NCI-H2196 treated with DMSO at 0.1 percent for 48 hours (cell line): ENCODE measurements around the gene EGFR.
A peak's percentile ranks its signal among the peaks of the same experiment; 100 is the strongest.

ENCODE experiments used
- DNase-seq: peaks from one replicate; lab custom pipeline; 2025; ENCODE audit not compliant: unreplicated experiment; lab: John Stamatoyannopoulos, UW

EGFR gene

DNA sequence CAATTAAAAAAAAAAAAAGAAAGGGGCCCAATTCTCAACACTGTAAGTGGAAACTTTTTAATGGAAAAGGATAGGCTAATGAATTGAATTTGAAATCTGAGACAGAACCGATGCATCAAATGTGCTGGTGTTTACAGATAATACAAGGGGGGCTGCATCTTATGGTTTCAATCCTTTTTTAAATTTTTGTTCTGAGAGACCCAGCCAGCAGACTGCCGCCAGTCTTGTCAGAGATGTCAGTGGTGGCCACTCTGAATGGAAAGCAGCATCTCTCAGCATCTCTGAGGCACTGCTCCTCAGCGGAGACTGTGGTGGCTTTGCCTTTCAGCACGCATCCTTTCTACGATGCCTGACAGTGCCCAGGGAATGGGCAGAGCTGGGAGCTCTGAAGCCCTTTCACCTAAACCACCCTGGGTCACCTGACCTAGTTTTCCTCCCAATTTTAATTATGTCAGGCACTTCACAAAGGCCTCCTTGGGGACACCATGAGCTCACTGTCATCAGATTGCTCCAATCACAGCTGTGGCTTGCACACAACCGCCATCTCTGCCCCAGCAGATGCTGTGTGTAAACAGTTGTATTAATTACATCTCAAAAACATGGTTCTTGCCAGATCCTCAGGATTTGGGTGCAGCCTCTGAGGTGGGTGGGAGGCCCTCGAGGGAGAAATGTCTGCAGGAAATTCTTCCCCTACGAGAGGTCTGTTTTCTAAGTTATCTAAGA, 81.2 kb downstream of the EGFR start:
- DNase-seq = no peak

DNA sequence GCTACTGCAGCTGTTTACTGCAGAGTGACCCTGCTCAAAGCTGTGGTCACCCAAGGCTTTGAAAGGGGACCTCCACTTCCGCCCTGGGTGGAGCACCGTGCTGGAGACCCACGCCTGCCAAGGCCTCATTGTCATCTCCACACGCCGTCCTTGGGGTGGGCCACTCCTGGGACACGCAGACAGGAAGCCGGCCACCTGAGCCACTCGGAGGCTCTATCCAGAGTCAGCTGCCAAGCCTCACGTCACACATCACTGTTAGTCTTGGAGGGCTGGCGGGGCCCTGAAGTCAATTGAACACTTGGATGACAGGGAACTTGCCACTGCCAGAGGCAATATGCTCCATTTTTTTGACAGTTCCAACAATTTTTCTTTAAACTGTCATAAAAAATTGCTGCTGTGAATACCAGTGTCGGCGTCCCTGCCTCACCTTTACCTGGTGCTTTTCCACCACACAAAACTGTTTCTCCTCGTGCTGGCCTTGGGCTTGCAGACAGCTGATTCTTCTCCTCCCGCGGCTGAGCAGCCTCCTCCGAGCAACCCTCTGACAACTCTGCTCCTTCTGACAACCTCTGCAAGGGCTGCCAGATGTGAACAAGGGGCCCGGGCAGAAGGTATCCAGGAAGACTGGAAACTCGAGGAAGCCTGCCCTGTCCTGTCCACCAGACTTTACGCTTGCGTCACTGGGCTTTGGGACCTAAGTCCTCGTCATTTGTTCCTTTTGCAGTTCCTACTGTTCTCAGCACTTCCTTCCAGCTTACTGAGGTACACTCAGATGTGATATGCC, 81.9 kb downstream of the EGFR start:
- no peak for DNase-seq

DNA sequence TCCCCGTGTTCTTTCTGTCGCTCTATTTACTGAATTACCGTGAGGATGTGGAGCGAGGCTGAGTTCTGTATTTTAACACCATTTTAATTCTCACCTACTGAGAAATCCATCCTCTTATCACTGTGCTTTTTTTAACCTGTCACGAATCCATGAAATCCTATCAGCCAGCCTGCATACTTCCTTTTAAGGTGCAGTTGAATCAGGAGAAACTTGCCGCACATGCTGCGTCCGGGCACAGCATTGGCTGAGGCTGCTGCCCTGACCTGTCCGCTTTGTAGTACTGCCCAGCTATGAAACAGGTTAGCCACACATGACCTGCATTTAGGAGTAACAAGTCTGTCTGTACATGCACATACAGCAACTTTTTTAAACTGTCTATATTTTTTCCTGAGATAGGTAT, 82.5 kb downstream of the EGFR start:
- no peak for DNase-seq

DNA sequence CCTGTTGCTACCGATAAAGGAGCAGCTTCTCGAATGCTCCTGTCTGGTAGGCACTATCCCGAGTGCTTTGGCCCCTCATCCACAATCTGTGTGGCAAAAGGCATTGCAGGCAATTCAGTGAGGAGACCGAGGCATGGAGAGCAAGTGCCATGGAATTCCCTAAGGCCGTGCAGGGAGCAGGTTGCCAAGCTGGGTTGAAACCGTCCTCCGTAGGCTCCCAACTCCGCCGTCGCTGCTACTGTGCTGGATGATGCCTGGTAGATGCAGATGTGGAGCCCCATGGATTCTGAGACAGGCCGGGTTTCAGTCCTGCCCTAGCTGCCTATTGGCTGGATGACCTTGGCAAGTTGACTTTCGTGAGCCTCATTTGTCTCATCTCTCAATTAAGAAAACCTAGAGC, 85.3 kb downstream of the EGFR start:
- DNase-seq = no peak

DNA sequence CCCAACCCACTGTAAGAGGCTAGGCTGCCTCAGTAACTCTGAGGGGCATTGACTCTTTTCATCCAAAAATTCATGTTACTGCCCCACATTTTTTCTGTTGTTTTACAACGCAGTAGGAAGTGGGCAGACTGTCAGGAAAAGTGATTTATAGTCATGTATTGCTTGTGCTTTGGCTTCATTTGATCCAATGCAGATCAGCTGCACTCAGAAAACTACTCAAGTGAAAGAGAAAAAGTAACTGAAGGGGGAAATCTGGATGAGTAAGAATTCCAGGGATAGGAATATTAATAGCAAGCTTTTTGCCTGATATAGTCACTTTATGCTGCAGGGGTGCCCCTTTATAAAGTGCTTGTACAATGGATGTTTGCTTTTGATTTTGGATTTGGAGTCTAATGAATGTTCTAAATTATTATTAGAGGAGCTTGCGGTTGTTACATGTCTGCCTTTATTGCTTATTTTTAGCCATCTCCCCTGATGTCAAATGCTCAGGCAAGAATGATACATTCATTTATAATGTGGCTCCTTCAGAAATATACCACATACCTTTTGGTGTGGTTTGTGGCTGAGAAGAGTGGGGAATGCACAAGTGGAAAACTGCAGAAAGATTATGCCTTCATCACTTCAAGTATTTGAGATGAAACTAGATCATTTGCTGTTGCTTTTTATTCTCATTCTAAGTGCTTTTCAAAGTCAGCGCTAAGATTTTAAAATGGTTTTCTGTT, 86.1 kb downstream of the EGFR start:
- DNase-seq = no peak

DNA sequence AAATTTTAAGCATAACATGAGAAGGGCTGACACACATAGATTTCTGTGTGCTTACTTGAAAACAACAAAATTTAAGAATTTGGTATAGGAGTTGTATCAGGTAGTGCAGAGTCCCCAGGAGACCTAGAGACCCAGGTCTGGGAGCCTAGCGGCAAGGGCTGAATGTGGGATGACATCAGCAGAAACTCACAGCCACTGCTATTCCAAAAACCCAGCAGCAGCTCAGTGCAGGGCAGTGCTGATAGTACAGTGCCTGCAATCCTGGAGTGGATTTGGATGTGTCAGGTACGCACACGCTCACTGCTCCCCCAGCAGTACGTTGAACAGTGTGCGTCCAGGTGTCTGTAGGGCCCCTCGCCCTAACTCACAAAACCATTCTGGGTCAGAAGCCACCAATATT, 87.1 kb downstream of the EGFR start:
- DNase-seq = no peak

DNA sequence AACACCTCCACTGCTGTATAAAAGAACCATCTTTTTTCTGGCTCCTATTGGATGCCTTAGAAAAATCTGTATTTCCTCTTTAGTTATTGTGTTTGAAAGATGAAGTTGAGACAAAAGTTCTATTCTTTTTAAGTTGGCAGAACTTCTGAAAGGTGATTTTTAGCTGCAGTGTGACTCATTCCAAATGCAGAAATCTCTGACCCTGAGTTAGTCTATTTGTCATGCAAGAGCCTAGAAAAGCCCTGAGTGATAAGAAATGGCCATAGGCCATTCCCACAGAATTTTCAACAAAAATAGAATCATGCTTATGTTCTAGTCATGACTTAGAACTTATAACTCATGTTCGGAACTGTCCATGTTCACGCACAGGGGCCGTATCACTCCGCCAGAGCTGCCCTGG, 89.1 kb downstream of the EGFR start:
- no peak for DNase-seq

DNA sequence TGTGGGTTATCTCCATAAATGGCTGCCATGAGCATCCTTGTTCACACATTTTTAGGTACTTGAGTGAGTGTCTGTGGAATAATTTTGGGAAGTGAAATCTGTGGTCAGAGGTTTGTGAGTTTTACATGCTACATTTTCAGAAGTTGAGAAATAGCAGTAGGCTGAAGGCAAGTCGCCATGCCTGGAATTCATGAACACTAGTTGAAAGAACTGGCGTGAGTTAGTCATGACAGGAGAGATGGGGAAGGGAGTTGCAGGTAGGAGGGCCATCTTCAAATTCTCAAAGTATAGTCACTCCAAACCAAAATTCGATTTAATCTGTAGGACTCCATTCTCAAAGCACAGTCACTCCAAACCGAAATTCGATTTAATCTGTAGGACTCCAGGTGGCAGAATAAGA, 89.6 kb downstream of the EGFR start:
- DNase-seq = no peak

DNA sequence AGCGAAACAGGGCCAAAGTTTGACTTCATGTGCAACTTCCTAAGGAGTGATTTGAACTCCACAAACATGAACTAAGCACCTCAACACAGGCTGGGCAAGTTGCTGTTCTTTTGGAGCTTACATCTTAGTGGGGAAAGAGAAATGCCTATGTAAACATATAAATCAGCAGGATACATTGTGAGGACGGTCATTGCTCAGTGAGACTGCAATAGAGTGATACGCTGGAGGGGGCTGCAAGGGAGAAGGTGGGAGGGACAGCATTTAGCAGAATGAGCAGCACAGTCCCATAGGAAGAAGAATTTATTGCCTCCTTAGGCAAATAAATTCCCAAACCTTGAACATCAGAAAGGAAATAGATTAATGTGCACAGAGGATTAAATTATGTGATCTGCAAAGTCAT, 90.0 kb downstream of the EGFR start:
- DNase-seq = no peak

DNA sequence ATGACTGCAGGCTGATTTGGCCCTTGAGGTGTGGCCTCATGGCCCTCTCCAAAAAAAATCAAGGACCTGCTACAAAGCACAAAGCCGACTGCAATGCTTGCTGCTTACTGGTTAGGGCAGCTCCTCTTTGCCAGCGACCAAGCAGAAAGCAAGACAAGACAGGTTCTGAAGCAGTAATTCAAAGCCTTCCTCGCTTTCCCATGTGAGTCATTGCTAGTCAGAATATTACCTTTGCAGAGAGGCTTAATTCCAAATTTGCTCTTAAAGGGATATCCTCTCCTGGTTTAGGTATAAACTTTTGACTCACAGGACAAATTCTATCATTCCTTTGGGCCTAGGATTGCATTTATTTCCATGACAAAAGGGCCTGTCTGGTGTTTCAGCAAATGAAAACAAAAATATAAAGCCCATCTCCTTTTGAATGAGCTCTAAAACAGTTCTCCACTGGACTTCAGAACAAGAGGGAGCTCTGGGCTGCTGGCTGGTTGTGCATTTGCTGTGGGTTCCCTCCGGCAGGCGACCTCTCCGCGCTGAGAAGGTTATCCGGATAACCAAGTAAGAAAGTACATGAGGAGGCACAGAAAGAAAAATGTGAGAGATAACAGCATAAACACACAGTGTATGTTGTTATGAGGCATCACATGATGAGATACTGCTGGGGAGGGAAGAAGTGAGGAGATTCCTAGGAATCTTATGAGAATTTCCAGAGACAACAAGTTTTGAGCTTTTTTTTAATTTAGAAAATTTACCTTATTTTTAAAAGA, 90.8 kb downstream of the EGFR start:
- no peak for DNase-seq

DNA sequence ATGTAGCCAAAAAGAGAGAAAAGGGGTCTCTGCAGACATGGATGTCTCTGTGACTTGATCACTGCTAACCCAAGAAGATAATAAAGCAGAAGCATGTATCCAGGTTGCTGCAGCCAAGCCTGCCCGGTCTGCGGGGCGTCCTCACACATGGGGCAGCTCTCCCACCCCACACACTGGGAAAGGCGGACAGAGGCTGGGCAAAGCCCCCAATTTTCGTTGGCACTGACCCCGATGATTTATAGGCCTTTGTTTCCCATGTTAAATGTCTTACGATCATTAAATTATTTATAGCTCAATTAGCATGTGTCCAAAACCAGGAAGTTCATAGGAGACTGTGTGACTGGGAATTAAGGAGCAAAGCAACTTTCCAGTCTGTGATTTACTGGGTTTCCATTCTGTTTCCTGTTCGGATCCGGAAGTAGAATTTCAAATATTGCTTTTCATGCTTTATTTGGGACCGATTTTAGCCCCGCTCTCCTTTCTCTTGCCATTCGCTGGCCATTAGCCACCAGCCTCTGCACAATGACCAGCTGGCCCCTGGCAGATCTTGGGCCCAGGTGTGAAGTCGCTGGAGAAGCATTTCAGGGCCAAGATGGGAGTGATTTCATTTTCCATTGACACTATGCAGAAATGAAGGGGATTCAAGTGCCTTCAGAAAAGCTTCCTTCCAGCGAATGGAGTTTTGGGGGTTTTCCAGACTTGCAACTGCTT, 91.6 kb downstream of the EGFR start:
- DNase-seq = no peak

DNA sequence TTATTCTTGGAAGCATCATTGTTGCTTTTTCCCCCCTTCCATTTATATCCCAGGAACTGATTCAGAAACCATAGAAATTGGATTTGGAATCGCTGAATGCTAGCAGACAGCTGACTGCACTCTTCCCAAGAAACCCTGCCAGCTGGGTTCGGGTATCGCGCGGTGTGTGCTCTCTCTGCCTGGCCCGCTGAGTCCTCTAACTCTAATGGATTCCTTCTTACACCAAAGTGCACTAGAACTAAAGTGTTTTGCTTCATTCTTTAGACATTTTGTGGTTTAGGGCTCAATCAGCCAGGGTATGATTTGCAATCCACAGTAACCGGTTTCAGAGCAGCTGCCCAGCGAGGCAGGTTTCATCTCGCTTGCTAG, 92.2 kb downstream of the EGFR start:
- no peak for DNase-seq

DNA sequence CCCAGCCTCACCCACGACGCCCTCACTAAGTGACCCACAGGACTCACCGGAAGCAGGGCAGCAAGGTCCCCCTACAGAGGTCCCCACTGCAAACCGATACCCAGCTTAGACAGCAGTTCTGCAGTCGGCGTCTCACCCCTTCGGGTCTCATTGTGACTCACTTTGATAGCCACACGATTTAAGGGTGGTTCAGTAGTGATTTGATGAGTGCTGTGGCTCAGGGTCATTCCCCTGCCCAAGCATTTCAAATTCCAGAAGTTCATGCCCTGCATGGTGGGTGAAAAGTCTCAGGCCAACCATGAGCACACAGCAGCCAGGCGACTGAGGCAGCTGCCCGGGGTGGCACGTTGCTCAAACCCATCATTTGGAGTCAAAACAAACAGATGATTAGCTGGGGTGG, 93.2 kb downstream of the EGFR start:
- no peak for DNase-seq

DNA sequence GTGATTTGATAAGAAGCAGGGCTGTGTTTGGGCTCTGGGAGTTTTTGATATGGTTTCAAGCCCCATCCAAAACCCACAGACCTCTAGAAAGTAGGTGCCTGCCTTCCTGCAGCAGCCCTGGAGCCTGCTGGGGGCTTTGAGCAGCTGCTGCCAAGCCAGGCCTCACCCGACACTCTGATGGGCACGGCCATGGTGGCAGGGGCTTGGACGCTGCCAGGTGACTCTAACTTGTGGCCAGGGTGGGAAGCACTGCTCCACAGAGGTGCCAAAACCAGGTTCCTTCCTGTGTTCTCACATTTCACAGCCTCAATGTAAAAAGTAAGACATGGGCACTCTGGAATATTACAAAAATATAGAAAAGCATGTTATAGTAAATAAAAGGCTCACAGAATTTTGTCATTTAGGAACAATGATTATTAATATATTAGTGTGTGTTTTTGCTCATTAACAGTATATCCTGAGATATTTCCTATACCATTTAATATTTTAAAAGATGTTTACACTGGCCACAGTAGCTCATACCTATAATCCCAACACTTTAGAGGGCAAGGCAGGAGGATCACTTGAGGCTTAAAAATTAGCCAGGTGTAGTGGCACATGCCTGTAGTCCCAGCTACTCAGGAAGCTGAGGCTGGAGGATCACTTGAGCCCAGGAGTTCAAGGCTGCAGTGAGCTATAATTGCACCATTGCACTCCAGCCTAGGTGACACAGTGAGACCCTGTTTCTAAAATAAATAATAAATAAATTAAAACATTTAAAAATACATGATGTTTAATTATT, 95.1 kb downstream of the EGFR start:
- no peak for DNase-seq

DNA sequence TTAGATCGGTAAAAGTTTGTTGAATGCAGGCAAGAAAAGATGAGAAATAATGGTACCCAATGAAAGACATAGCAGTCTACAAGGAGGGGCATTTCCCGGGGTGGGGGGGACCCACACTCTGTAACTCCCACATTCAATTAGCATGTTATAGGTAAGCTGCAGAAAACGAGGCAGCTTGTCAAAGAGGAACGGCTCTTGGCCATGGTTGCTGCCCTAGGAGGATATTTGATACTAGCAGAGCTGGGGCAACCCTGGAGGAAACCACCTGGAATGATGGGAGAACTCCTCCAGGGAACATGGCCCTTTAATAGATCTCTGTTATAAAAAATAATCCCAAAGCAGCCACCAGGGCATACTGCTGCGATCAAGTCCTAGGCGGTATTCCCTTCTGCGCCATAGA, 98.5 kb downstream of the EGFR start:
- DNase-seq = no peak

DNA sequence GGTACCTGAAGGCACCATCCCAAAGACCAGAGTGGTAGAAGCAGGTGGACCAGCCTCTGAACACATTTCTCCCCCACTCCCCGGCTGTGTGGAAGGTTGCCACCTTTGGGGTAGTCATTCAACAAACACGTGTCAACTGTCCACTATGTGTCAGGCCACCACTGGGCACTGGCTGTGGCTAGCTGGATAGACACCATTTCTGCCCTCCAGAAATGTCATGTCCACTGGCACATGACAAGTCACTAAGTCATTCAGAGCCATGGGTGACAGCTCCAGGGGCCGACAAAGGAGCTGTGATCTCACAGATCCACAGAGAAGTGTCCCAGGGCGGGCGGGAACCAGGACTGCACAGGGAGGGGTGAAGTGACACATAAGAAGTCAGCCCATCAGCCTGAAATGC, 99.6 kb downstream of the EGFR start:
- no peak for DNase-seq

DNA sequence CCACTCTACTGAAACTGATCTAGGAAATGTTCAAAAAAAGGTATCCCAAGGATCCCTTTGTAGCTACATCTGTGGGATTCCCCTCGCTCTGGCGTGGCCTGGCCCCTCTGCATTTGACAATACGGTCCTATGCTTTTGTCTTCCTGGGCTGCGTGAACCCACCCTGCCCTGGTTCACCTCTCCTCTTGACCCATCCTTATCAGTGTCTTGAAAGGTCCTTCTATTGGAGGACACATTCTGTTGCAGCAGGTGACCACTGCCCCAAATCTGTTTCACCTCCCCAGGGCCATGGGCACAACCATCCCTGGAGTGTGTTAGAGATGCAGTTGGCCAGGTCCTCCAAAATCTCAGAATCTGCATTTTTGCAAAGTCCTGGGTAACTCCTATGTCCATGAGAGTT, 100.8 kb downstream of the EGFR start:
- no peak for DNase-seq

DNA sequence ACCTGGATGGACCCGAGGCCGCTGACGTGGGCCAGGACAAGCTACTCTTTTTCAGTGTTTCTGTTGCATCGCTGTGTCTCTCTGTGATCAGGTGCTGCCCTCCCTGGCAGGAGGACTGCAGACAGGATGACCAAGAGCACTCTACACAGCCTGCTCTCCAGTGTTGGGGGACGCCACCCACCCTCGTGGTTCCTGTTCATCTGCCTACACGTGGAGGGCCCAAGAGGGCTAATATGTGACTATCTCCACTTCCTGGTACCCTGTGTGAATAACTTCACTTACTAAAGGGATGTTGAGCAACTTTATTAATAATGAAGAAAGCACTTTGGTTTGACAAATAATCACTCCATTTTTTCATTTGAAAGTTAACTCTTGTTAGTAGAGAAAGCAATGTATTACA, 101.3 kb downstream of the EGFR start:
- DNase-seq = no peak

DNA sequence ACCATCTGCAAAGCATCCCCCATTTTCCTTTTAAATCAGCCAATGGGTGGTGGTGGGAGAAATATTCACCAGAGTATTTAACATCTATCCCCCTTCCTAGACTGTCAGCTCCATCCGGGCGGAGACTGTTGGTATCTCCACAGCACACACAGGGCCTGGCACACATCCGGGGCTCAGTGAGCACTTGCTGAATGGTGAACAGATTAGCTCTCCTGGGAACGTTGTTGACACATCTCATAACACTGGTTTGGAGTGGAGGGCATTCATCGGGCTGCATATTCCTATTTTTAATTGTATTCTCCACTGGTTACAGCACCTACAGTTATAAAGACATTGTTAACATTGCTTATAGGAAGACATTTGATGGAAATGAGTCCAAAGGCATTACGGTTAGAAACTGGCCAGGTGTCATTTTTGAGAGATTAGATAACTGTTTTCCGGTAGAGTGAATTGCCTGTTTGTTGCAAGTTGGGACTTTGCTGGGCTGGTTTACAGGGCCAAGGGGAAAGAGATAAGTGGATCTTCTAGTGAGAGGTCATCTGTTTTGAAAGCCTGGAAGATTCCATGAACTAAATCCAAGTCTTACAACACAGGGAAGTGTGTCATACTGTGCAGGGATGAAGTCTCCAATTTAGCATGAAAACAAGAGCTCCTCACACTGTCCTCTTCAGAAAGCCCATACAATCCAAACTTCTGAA, 101.8 kb downstream of the EGFR start:
- peak; percentile 27 for DNase-seq
